A549 (cell line): ENCODE results near the gene ALKBH7. TPM values are rescaled to one million over a fixed set of nuclear protein-coding genes. Genes with fewer than 3 reads are reported as not detected.

Experiments
- ATAC-seq, 2 experiments: fragments of 200-7000 bp in 1 of 2; fragments of >200 bp in 1 of 2; cut with Nextera tagmentation in 1 of 2; cut with Tn5 transposase in 1 of 2; 3 replicates each; pipeline versions ENCODE4 v1.8.0 to v1.9.1; 2018 to 2020; ENCODE audit warnings: mild to moderate bottlenecking in 1 of 2, moderate library complexity in 1 of 2
- CTCF ChIA-PET: fragments of 300-600 bp; sonication (Branson Sonifier 250); formaldehyde crosslinking; extraction: SDS; loops from one replicate; lab custom pipeline; 2021; ENCODE audit warnings: antibody characterized with exemption, inconsistent platforms; lab: Yijun Ruan, JAX
- POLR2A ChIA-PET: fragments of 350-600 bp; formaldehyde crosslinking; extraction: SDS; loops from one replicate; lab custom pipeline; 2021; ENCODE audit warnings: antibody characterized with exemption, inconsistent platforms; lab: Yijun Ruan, JAX
- DNase-seq, 2 experiments: peaks; one replicate each; pipeline versions ENCODE4 v3.0.0 to v3.0.0-alpha.2; 2011 to 2016; ENCODE audit warnings: low read depth in 1 of 2, low spot score in 1 of 2
- FAIRE-seq: peaks from 2 replicates; lab custom pipeline; 2011; peaks lifted over from hg19 to GRCh38; lab: Jason Lieb, UNC
- H3K27ac ChIP-seq, 2 experiments: fragments of >200 bp; sonication (Bioruptor Twin); formaldehyde crosslinking; 3 replicates each; pipeline ENCODE4 v1.5.1; 2016 to 2017
- H3K4me1 ChIP-seq: fragments of >200 bp; sonication (Bioruptor Twin); formaldehyde crosslinking; 3 replicates; pipeline ENCODE4 v1.6.1; 2016
- H3K4me2 ChIP-seq: fragments of >200 bp; sonication (Bioruptor Twin); formaldehyde crosslinking; 3 replicates; pipeline ENCODE4 v1.6.1; 2016
- H3K4me3 ChIP-seq: fragments of >200 bp; sonication (Bioruptor Twin); formaldehyde crosslinking; 3 replicates; pipeline ENCODE4 v1.5.1; 2016
- H3K9me3 ChIP-seq: fragments of >200 bp; sonication (Bioruptor Twin); formaldehyde crosslinking; 3 replicates; pipeline ENCODE4 v1.6.1; 2016
- BHLHE40 ChIP-seq: IDR thresholded peaks from 2 replicates; pipeline ENCODE4 v1.6.1; 2012; ENCODE audit warnings: low read depth, low read length, inconsistent platforms
- CBX2 ChIP-seq: fragments of 200-600 bp; sonication (generic); IDR thresholded peaks from 2 replicates; pipeline ENCODE4 v1.6.1; 2016; ENCODE audit warnings: low read depth, mild to moderate bottlenecking, borderline replicate concordance
- CBX8 ChIP-seq: fragments of 200-600 bp; sonication (generic); IDR thresholded peaks from 2 replicates; pipeline ENCODE4 v1.6.1; 2016
- CHD2 ChIP-seq: fragments of 150-350 bp; IDR thresholded peaks from 2 replicates; pipeline ENCODE4 v1.6.1; 2014; ENCODE audit warnings: low read length; ENCODE audit not compliant: partially characterized antibody
- EHF ChIP-seq: fragments of 250-450 bp; sonication (Bioruptor Pico); IDR thresholded peaks from 2 replicates; pipeline ENCODE4 v1.5.0; 2020; ENCODE audit warnings: mild to moderate bottlenecking
- EP300 ChIP-seq, 2 experiments: fragments of >200 bp; sonication (Bioruptor Twin); formaldehyde crosslinking; IDR thresholded peaks; 2 replicates in 1 of 2; 3 replicates in 1 of 2; pipeline ENCODE4 v1.6.1; 2016 to 2017
- KDM1A ChIP-seq: fragments of 200-600 bp; sonication (generic); IDR thresholded peaks from 2 replicates; pipeline ENCODE4 v1.6.1; 2016; ENCODE audit warnings: low read depth, mild to moderate bottlenecking
- PHF8 ChIP-seq: fragments of 200-600 bp; sonication (generic); IDR thresholded peaks from 2 replicates; pipeline ENCODE4 v1.6.1; 2016; ENCODE audit warnings: low read depth, mild to moderate bottlenecking, antibody characterized with exemption, moderate library complexity, borderline replicate concordance
- POLR2AphosphoS2 ChIP-seq: conservative IDR thresholded peaks from 2 replicates; pipeline ENCODE4 v1.6.1; 2012; ENCODE audit warnings: low read length, improper control_type of control experiment, inconsistent platforms
- RCOR1 ChIP-seq: fragments of 150-350 bp; IDR thresholded peaks from 2 replicates; pipeline ENCODE4 v1.6.1; 2014; ENCODE audit warnings: antibody characterized with exemption, low read length, low read depth
- WGBS: methylation state at CpG from one replicate; pipeline ENCODE4 v1.1.6; 2017; ENCODE audit errors: missing lambda C conversion rate; 5-methylcytosine and 5-hydroxymethylcytosine counted together
- polyA plus RNA-seq, 4 experiments: library from polyadenylated mRNA; depleted of rRNA in 3 of 4; stranded (reverse); fragments of >200 nt; fragmentation: RNase III in 1 of 4; extraction: RNeasy Plus Mini Kit Qiagen cat#74134 plus additional on column Dnase treatment in 1 of 4; gene quantifications; 2 replicates in 3 of 4; 3 replicates in 1 of 4; pipeline ENCODE4 v1.2.3, GENCODE V29; 2011 to 2017
- TF ChIP-seq, protein P1 (sequence below): fragments of >200 bp; sonication (Bioruptor Twin); formaldehyde crosslinking; IDR thresholded peaks from 2 replicates; pipeline ENCODE4 v1.6.1; 2016
- TF ChIP-seq, protein P2 (sequence below): fragments of 200-600 bp; sonication (generic); IDR thresholded peaks from 2 replicates; pipeline ENCODE4 v1.6.1; 2016; ENCODE audit warnings: antibody characterized with exemption, mild to moderate bottlenecking, moderate library complexity

ALKBH7 gene
- polyA plus RNA-seq, 2 of the 4 experiments (the other 2 are of a cell fraction): 10.2 to 18.1 TPM

DNA sequence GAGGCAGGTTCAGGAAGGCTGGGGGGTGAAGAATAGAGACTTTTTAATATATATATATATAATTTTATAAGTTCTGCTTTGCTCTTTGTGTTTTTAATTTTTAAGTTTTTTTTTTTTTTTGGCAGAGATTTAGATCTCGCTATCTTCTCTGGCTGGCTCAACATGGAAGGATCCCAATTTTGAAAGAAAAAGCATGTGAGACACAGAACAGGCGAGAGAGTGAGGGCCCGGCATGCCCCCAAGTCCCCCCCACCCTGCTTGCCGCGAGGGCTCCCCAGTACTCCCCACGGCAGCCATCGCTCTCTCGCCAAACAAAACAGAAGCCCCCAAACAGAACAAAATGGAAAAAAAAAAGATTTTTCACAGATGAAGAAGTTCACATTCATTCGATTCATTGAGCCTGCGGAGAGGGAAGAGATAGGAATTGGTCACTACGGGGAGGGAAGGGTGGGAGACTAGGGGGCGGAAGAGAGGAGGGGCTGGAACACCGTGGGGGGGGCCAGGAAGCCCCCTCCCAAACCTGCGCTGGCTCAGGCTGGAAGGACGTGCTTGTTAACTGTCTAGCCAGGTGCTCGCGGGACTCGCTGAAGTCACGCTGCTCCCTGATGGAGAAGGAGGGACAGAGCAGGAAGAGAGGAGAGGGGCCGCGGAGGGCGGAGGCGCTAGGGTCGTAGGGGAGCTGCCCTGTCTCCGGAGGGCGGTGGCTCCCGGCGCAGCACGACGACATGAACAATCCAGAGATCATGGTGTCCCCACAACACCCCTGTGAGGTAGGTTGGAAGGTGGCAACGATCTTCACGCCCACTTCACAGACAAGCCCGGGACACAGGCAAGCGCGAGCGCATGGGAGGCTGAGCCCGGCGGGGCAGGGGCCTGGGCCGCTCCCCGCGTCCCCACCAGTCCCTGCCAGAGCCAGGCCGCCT is 41.4 kb downstream of the ALKBH7 start:
- WGBS: 92% methylated on average over 39 of the region's 42 CpGs
- Histone ChIP-seq H3K4me1 (no peaks in the 10 kb centered on the region), H3K27ac (no peak overlapping the region), H3K4me3 (no peak overlapping the region), H3K9me3 (no peaks in the 10 kb centered on the region), H3K4me2 (no peak overlapping the region)
- POLR2A ChIA-PET: no interaction called here
- no peak for FAIRE-seq
- CTCF ChIA-PET: no interaction called here
- DNase-seq: no peak
- no peak for ATAC-seq
- TF ChIP-seq, protein P1, sequence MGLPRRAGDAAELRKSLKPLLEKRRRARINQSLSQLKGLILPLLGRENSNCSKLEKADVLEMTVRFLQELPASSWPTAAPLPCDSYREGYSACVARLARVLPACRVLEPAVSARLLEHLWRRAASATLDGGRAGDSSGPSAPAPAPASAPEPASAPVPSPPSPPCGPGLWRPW: no peak
- no peak for TF ChIP-seq PHF8

DNA sequence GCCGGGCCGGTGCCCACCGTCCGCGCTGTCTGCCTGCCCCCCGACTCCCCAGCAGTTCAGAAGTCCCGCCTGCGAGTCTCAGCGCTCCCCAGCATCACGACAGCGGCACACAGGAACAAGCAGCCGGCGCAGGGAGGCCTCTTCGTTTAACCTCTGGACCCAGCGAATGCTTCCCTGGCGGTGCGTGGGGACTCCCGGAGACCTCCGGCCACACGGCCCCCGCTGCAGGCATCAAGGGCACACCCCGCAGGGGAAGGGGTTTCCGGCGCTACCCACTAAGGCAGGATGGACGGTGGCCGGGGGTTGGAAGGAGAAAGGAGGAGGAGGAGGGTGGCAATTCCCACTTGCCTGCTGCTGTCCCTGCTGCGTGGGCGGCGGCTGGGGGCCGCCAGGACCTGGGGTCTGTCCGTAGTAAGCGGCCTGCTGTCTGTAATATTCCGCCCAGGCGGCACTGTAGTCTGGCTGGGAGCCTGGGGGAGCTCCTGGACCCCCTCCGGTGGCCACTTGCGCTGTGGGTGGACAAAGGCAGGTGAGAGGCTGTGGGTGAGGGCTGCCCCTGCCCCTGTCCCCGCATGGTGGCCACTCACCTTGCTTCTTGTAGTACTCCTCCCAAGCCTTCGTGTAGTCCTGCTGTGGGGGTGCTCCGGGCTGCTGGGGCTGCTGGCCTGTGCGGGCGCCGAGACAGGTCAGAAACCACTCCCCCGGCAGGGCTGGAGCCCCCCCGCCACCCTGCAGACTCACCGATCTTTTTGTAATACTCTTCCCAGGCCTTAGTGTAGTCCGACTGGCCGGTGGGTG is 42.4 kb downstream of the ALKBH7 start:
- no peaks in the 10 kb centered on the region for H3K9me3 ChIP-seq
- WGBS: 90% methylated on average over 23 of the region's 47 CpGs
- DNase-seq (no peak), FAIRE-seq (no peak), ATAC-seq (no peak)
- no peak overlapping the region for H3K4me3 ChIP-seq
- TF ChIP-seq CBX8 (no peak), KDM1A (no peak), POLR2AphosphoS2 (no peak), CHD2 (no peak), CBX2 (no peak), RCOR1 (no peak), EHF (CRISPR knock-in tag) (no peak), BHLHE40 (no peak)
- TF ChIP-seq, protein P2, sequence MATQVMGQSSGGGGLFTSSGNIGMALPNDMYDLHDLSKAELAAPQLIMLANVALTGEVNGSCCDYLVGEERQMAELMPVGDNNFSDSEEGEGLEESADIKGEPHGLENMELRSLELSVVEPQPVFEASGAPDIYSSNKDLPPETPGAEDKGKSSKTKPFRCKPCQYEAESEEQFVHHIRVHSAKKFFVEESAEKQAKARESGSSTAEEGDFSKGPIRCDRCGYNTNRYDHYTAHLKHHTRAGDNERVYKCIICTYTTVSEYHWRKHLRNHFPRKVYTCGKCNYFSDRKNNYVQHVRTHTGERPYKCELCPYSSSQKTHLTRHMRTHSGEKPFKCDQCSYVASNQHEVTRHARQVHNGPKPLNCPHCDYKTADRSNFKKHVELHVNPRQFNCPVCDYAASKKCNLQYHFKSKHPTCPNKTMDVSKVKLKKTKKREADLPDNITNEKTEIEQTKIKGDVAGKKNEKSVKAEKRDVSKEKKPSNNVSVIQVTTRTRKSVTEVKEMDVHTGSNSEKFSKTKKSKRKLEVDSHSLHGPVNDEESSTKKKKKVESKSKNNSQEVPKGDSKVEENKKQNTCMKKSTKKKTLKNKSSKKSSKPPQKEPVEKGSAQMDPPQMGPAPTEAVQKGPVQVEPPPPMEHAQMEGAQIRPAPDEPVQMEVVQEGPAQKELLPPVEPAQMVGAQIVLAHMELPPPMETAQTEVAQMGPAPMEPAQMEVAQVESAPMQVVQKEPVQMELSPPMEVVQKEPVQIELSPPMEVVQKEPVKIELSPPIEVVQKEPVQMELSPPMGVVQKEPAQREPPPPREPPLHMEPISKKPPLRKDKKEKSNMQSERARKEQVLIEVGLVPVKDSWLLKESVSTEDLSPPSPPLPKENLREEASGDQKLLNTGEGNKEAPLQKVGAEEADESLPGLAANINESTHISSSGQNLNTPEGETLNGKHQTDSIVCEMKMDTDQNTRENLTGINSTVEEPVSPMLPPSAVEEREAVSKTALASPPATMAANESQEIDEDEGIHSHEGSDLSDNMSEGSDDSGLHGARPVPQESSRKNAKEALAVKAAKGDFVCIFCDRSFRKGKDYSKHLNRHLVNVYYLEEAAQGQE: no peak
- no peak overlapping the region for H3K4me2 ChIP-seq
- no peak overlapping the region for H3K27ac ChIP-seq
- POLR2A ChIA-PET: no interaction called here
- CTCF ChIA-PET: interaction anchor here (1.2 kb wide), 1 partner anchor 196 kb away, joined by 3 read pairs; no protein-coding TSS in a partner anchor
- no peaks in the 10 kb centered on the region for H3K4me1 ChIP-seq

DNA sequence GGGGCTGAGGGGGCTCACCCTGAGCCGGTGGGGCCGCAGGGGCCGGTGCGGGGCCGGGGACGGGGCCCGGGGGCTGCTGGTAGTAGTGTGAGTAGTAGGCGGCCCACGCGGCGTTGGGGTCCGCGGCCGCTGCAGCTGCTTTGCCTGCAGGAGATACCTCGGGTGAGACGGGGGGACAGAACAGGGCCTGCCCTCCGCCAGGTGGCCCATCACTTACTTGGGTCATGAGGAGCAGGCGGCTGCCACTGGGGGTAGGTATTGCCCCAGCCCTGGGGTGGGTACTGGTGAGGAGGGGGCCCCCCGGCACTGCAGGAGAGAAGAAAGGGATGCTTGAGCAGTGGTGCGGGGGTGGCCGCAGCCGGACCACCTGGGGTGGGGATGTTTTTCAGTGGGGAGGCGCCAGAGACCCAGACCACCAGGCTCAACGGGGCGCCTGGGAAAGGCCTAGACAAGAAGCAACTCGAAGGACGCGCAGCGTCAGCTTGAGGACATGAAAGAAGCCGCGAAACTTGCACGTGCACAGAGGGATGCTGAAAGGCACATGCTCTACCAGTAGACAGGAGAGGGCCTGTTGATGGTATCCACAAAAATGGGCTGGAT is 43.1 kb downstream of the ALKBH7 start:
- Histone ChIP-seq H3K9me3 (no peaks in the 10 kb centered on the region), H3K4me3 (no peak overlapping the region), H3K27ac (no peak overlapping the region), H3K4me1 (no peaks in the 10 kb centered on the region), H3K4me2 (no peak overlapping the region)
- 95% methylated on average over 12 of the region's 32 CpGs for WGBS
- TF ChIP-seq EP300 (IDR thresholded peaks at IDR 0.05) (no peak), RCOR1 (no peak)
- CTCF ChIA-PET: interaction anchor here (1.2 kb wide), 1 partner anchor 197 kb away, joined by 3 read pairs; no protein-coding TSS in a partner anchor
- POLR2A ChIA-PET: no interaction called here
- DNase-seq (no peak), ATAC-seq (no peak), FAIRE-seq (no peak)
